Retinal pigment epithelial cell (primary cell): ENCODE measurements around the gene HCLS1.
"Not testable (repeated sequence)": the region's sequence is repeated elsewhere in the genome, so short reads cannot be mapped to it uniquely, and the experiment has no call there.

Experiments
- DNase-seq: peaks from one replicate; pipeline ENCODE4 v3.0.0-alpha.2; 2010; ENCODE audit warnings: low read depth
- H3K4me3 ChIP-seq: 2 replicates; pipeline ENCODE4 v1.5.1; 2011; ENCODE audit warnings: mild to moderate bottlenecking, low read length, control low read depth, moderate library complexity
- CTCF ChIP-seq: conservative IDR thresholded peaks from 2 replicates; pipeline ENCODE4 v1.5.1; 2011; ENCODE audit warnings: low read depth, low read length, control low read depth, inconsistent platforms

Gene HCLS1

GRCh38 chr3:121598564-121598963, 62.1 kb downstream of the HCLS1 start:
- TF ChIP-seq CTCF = no peak
- DNase-seq = no peak
- no peak overlapping the region for H3K4me3 ChIP-seq

- no peak for TF ChIP-seq CTCF
- no peak overlapping the region for H3K4me3 ChIP-seq
- DNase-seq = no peak
Measured at GRCh38 chr3:121595765-121596406, 64.8 kb downstream of the HCLS1 start.

GRCh38 chr3:121594850-121595249, 65.9 kb downstream of the HCLS1 start:
- no peak for DNase-seq

GRCh38 chr3:121593806-121594205, 66.9 kb downstream of the HCLS1 start:
- DNase-seq, H3K4me3 ChIP-seq: not testable (repeated sequence)

More at GRCh38 chr3:121594850-121595249, 65.9 kb downstream of the HCLS1 start:
- no peak for TF ChIP-seq CTCF
- H3K4me3 ChIP-seq = no peak overlapping the region

- TF ChIP-seq CTCF = no peak
- no peak for DNase-seq
- H3K4me3 ChIP-seq = no peak within 1 kb of the TSS
Measured at GRCh38 chr3:121592856-121593702, 67.6 kb downstream of the HCLS1 start, which contains the start of gene FBXO40. FBXO40 (plus strand) TSS chr3:121593379; CDS start chr3:121620576, 27,197 bp downstream.

- no peak overlapping the region for H3K4me3 ChIP-seq
- DNase-seq = no peak
- no peak for TF ChIP-seq CTCF
Measured at GRCh38 chr3:121584418-121584817, 76.3 kb downstream of the HCLS1 start.

- TF ChIP-seq CTCF = no peak
- H3K4me3 ChIP-seq = no peak overlapping the region
- DNase-seq = no peak
Measured at GRCh38 chr3:121581691-121582090, 79.0 kb downstream of the HCLS1 start.
